ENCODE data around the gene GPR108. TPM values are rescaled to one million over a fixed set of nuclear protein-coding genes. Genes with fewer than 3 reads are reported as not detected.

Gene GPR108
- total and polyA plus RNA-seq, 2 of the 13 experiments (the other 11 are each of a cell fraction or from before 2014, with no cell fraction given): 36.4 to 63.0 TPM

GRCh38 chr19:6730153-6730804 is 7.1 kb downstream of the GPR108 start (continued):
- peak; percentile 63 for TF ChIP-seq ZFY (CRISPR knock-in tag; IDR thresholded peaks at IDR 0.05)
- peak; percentile 80; the same call in 1 of the 2 replicates for TF ChIP-seq IRF2 (CRISPR knock-in tag; IDR thresholded peaks at IDR 0.05)
- TF ChIP-seq KDM2A (CRISPR knock-in tag; IDR thresholded peaks at IDR 0.05; ENCODE audit: borderline replicate concordance, low read depth): peak; percentile 44; the same call in 1 of the 2 replicates
- TF ChIP-seq ZNF652 (CRISPR knock-in tag; IDR thresholded peaks at IDR 0.05; ENCODE audit: borderline replicate concordance, low read depth): peak; percentile 58; the same call in 1 of the 2 replicates
- peak; percentile 50; the same call in 1 of the 2 replicates for TF ChIP-seq PHF21A (CRISPR knock-in tag; IDR thresholded peaks at IDR 0.05)
- TF ChIP-seq SNAPC2 (CRISPR knock-in tag; IDR thresholded peaks at IDR 0.05): no peak
- 0 out of 2 replicates have a peak, but pooled peaks have one; percentile 3 for TF ChIP-seq NAIF1 (CRISPR knock-in tag; IDR thresholded peaks at IDR 0.05; ENCODE audit: borderline replicate concordance)
- peak in 1 of 2 experiments; percentile 73; a peak in 2 of 4 replicates for TF ChIP-seq EP300 (IDR thresholded peaks at IDR 0.05; ENCODE audit: low read depth in 2 of 2, low read length in 2 of 2)
- TF ChIP-seq EP300 (CRISPR knock-in tag; IDR thresholded peaks at IDR 0.05; ENCODE audit: borderline replicate concordance): peak; percentile 76
- peak; percentile 79 for TF ChIP-seq ARID5B (CRISPR knock-in tag; IDR thresholded peaks at IDR 0.05)
- TF ChIP-seq ZNF589 (CRISPR knock-in tag; conservative IDR thresholded peaks at IDR 0.05): peak; percentile 55; the same call in 1 of the 2 replicates
- TF ChIP-seq ZFAT (CRISPR knock-in tag; conservative IDR thresholded peaks at IDR 0.05): no peak
- no peak for TF ChIP-seq ZNF850 (CRISPR knock-in tag; conservative IDR thresholded peaks at IDR 0.05)
- TF ChIP-seq ZNF260 (CRISPR knock-in tag; IDR thresholded peaks at IDR 0.05; ENCODE audit: borderline replicate concordance, low read depth): no peak
- peak; percentile 76; the same call in 1 of the 2 replicates for TF ChIP-seq ZNF878 (CRISPR knock-in tag; IDR thresholded peaks at IDR 0.05)
- no peak for TF ChIP-seq SSRP1 (CRISPR knock-in tag; IDR thresholded peaks at IDR 0.05)
- TF ChIP-seq TEAD3 (CRISPR knock-in tag; optimal IDR thresholded peaks at IDR 0.05; ENCODE audit: borderline replicate concordance): peak; percentile 67
- 0 out of 2 replicates have a peak, but pooled peaks have one; percentile 18 for TF ChIP-seq ZNF800 (CRISPR knock-in tag; IDR thresholded peaks at IDR 0.05)
- TF ChIP-seq NFKBIZ (CRISPR knock-in tag; IDR thresholded peaks at IDR 0.05): peak; percentile 91
- no peak for TF ChIP-seq FLYWCH1 (CRISPR knock-in tag; IDR thresholded peaks at IDR 0.05)
- no peak for TF ChIP-seq HOXA9 (CRISPR knock-in tag; IDR thresholded peaks at IDR 0.05; ENCODE audit: borderline replicate concordance)
- TF ChIP-seq ZNF362 (CRISPR knock-in tag; IDR thresholded peaks at IDR 0.05; ENCODE audit: borderline replicate concordance): no peak
- TF ChIP-seq KMT2A (CRISPR knock-in tag; IDR thresholded peaks at IDR 0.05): no peak
- TF ChIP-seq TARDBP (CRISPR knock-in tag; IDR thresholded peaks at IDR 0.05): peak; percentile 61
- TF ChIP-seq FOXO1 (CRISPR knock-in tag; IDR thresholded peaks at IDR 0.05): peak; percentile 92
